MM.1S (cell line): ENCODE measurements around the gene PAAF1.

ENCODE experiments used
- DNase-seq: peaks from one replicate; pipeline ENCODE4 v3.0.0-alpha.2; 2015
- H2AFZ ChIP-seq: fragments of 300-600 bp; sonication (generic); 2 replicates; pipeline ENCODE4 v1.6.0; 2016; ENCODE audit warnings: antibody characterized with exemption, low read length
- H3F3A ChIP-seq: fragments of 300-600 bp; sonication (generic); 2 replicates; pipeline ENCODE4 v1.6.1; 2016; ENCODE audit warnings: mild to moderate bottlenecking, antibody characterized with exemption, low read length, moderate library complexity, mixed read lengths; ENCODE audit not compliant: insufficient read depth
- H3K27ac ChIP-seq: fragments of 300-600 bp; sonication (generic); 2 replicates; pipeline ENCODE4 v1.5.1; 2016; ENCODE audit warnings: mild to moderate bottlenecking, low read length
- H3K27me3 ChIP-seq: fragments of 300-600 bp; sonication (generic); replicated peaks from 2 replicates; pipeline ENCODE4 v1.6.0; 2016; ENCODE audit warnings: low read length; ENCODE audit not compliant: insufficient read depth
- H3K36me3 ChIP-seq: fragments of 300-600 bp; sonication (generic); replicated peaks from 2 replicates; pipeline ENCODE4 v1.6.1; 2016; ENCODE audit warnings: mild to moderate bottlenecking, low read length, mixed read lengths; ENCODE audit not compliant: insufficient read depth
- H3K4me1 ChIP-seq: fragments of 300-600 bp; sonication (generic); 2 replicates; pipeline ENCODE4 v1.6.1; 2016; ENCODE audit warnings: low read length, mixed read lengths
- H3K4me2 ChIP-seq: fragments of 300-600 bp; sonication (generic); 2 replicates; pipeline ENCODE4 v1.6.0; 2016; ENCODE audit warnings: low read depth, low read length
- H3K4me3 ChIP-seq: fragments of 300-600 bp; sonication (generic); 2 replicates; pipeline ENCODE4 v1.5.1; 2016; ENCODE audit warnings: low read length, mixed read lengths
- H3K79me2 ChIP-seq: fragments of 300-600 bp; sonication (generic); 2 replicates; pipeline ENCODE4 v1.6.1; 2016; ENCODE audit warnings: mixed run types, low read length, mixed read lengths
- H3K9ac ChIP-seq: fragments of 300-600 bp; sonication (generic); 2 replicates; pipeline ENCODE4 v1.6.1; 2016; ENCODE audit warnings: low read length, mixed read lengths
- H3K9me2 ChIP-seq: fragments of 300-600 bp; sonication (generic); replicated peaks from 2 replicates; pipeline ENCODE4 v1.6.1; 2016; ENCODE audit warnings: mild to moderate bottlenecking, low read length, mixed read lengths; ENCODE audit not compliant: insufficient read depth
- H3K9me3 ChIP-seq: fragments of 300-600 bp; sonication (generic); replicated peaks from 2 replicates; pipeline ENCODE4 v1.6.1; 2016; ENCODE audit warnings: mild to moderate bottlenecking, low read length, mixed read lengths; ENCODE audit not compliant: insufficient read depth
- H4K20me1 ChIP-seq: fragments of 300-600 bp; sonication (generic); 2 replicates; pipeline ENCODE4 v1.6.1; 2016; ENCODE audit warnings: mild to moderate bottlenecking, low read length, moderate library complexity, mixed read lengths; ENCODE audit not compliant: insufficient read depth
- CTCF ChIP-seq: fragments of 300-600 bp; sonication (generic); IDR thresholded peaks from 2 replicates; pipeline ENCODE4 v1.5.1; 2016; ENCODE audit warnings: antibody characterized with exemption, low read length, mixed read lengths
- EZH2 ChIP-seq: fragments of 300-600 bp; sonication (generic); optimal IDR thresholded peaks from 2 replicates; pipeline ENCODE3; 2017; ENCODE audit warnings: low read depth, mild to moderate bottlenecking, antibody characterized with exemption, low read length, mixed read lengths
- EZH2phosphoT487 ChIP-seq: fragments of 300-600 bp; sonication (generic); IDR thresholded peaks from 2 replicates; pipeline ENCODE4 v1.6.1; 2018; ENCODE audit warnings: antibody characterized with exemption, low read length

Gene PAAF1

GRCh38 chr11:73980001-73980961, 103.5 kb downstream of the PAAF1 start:
- H3K79me2 ChIP-seq, result peaks cover 44% of the 10 kb centered on the region
- H4K20me1 ChIP-seq, result no peaks in the 10 kb centered on the region
- H3K4me1 ChIP-seq, result peaks cover 29% of the 10 kb centered on the region
- peak; percentile 86 for DNase-seq
- peak overlapping the region; percentile 95 for H3K9ac ChIP-seq
- TF ChIP-seq EZH2phosphoT487 (no peak), EZH2 (no peak), CTCF (no peak)
- H3K9me2 ChIP-seq, result no peaks in the 10 kb centered on the region
- H2AFZ ChIP-seq, result no peak overlapping the region
- peaks cover 6% of the 10 kb centered on the region for H3K36me3 ChIP-seq
- H3K27me3 ChIP-seq, result no peaks in the 10 kb centered on the region
- peak overlapping the region; percentile 94 for H3K4me2 ChIP-seq
- H3K27ac ChIP-seq, result peak overlapping the region; percentile 90
- peaks cover 36% of the 10 kb centered on the region for H3F3A ChIP-seq
- no peaks in the 10 kb centered on the region for H3K9me3 ChIP-seq
- peak overlapping the region; percentile 96 for H3K4me3 ChIP-seq
